PC-9 (cell line): ENCODE measurements around the gene TMEM221. TPM values are rescaled to one million over a fixed set of nuclear protein-coding genes. Genes with fewer than 3 reads are reported as not detected.

Source experiments
- BruUV-seq: library from RNA; stranded (reverse); fragments of 400-500 nt; replicated peaks from 2 replicates; lab custom pipeline; 2021; lab: Mats Ljungman, UMichigan
- CTCF ChIA-PET: fragments of 300-600 bp; sonication (Branson Sonifier 250); formaldehyde crosslinking; loops from one replicate; lab custom pipeline; 2022; ENCODE audit warnings: antibody characterized with exemption; lab: Charles Lee
- POLR2A ChIA-PET: fragments of 300-600 bp; sonication (Branson Sonifier 250); formaldehyde crosslinking; loops from one replicate; lab custom pipeline; 2022; ENCODE audit warnings: antibody characterized with exemption; ENCODE audit not compliant: unreplicated experiment; lab: Charles Lee
- DNase-seq, 2 experiments: peaks; one replicate each; pipeline versions ENCODE4 v3.0.0 to v3.0.0-alpha.2; 2015 to 2022; ENCODE audit warnings: mixed read lengths in 1 of 2
- H2AFZ ChIP-seq: fragments of 200-600 bp; sonication (generic); 2 replicates; pipeline ENCODE4 v1.8.1; 2017; ENCODE audit warnings: antibody characterized with exemption
- H3F3A ChIP-seq: fragments of 200-600 bp; sonication (generic); 2 replicates; pipeline ENCODE4 v1.8.1; 2017; ENCODE audit warnings: antibody characterized with exemption, mild to moderate bottlenecking, low read depth; ENCODE audit not compliant: insufficient read depth
- H3K27ac ChIP-seq: fragments of 200-600 bp; sonication (generic); 2 replicates; pipeline ENCODE4 v1.6.1; 2016; ENCODE audit warnings: mixed run types
- H3K27me3 ChIP-seq: fragments of 200-600 bp; sonication (generic); 2 replicates; pipeline ENCODE4 v1.6.1; 2016; ENCODE audit warnings: low read depth, mixed run types; ENCODE audit not compliant: insufficient read depth
- H3K36me3 ChIP-seq: fragments of 200-600 bp; sonication (generic); 2 replicates; pipeline ENCODE4 v1.6.1; 2016; ENCODE audit warnings: low read depth, mixed run types
- H3K4me1 ChIP-seq: fragments of 200-600 bp; sonication (generic); replicated peaks from 2 replicates; pipeline ENCODE4 v1.6.1; 2016; ENCODE audit warnings: mixed run types; ENCODE audit not compliant: insufficient read depth
- H3K4me2 ChIP-seq: fragments of 200-600 bp; sonication (generic); 2 replicates; pipeline ENCODE4 v1.6.1; 2017; ENCODE audit warnings: mixed run types
- H3K4me3 ChIP-seq: fragments of 200-600 bp; sonication (generic); 2 replicates; pipeline ENCODE4 v1.6.1; 2016; ENCODE audit warnings: mixed run types
- H3K79me2 ChIP-seq: fragments of 200-600 bp; sonication (generic); 2 replicates; pipeline ENCODE4 v1.6.1; 2017; ENCODE audit warnings: low read depth, mixed run types
- H3K9me2 ChIP-seq: fragments of 200-600 bp; sonication (generic); 2 replicates; pipeline ENCODE4 v1.8.1; 2017; ENCODE audit warnings: mild to moderate bottlenecking; ENCODE audit not compliant: insufficient read depth
- H3K9me3 ChIP-seq: fragments of 200-600 bp; sonication (generic); 2 replicates; pipeline ENCODE4 v1.8.1; 2016; ENCODE audit warnings: low read depth; ENCODE audit not compliant: insufficient read depth
- H4K20me1 ChIP-seq: fragments of 200-600 bp; sonication (generic); 2 replicates; pipeline ENCODE4 v1.8.1; 2017; ENCODE audit not compliant: insufficient read depth
- CTCF ChIP-seq: fragments of 200-600 bp; sonication (generic); conservative IDR thresholded peaks from 2 replicates; pipeline ENCODE4 v1.6.1; 2017; ENCODE audit warnings: mixed run types, antibody characterized with exemption, mild to moderate bottlenecking, moderate library complexity
- EZH2 ChIP-seq: fragments of 200-600 bp; sonication (generic); IDR thresholded peaks from 2 replicates; pipeline ENCODE4 v1.8.0; 2017; ENCODE audit warnings: antibody characterized with exemption, low read depth
- intact Hi-C: fragments of 100-400 bp; cut with micrococcal nuclease; formaldehyde crosslinking; loops from one replicate; pipeline ENCODE4 v1.10.0; 2022; ENCODE audit not compliant: unreplicated experiment
- total RNA-seq: library from RNA; stranded (reverse); gene quantifications from 2 replicates; pipeline ENCODE4 v1.2.3, GENCODE V29; 2021

The TMEM221 gene
- total RNA-seq, 1 experiment from 2014 or later = 2.0 TPM

- Histone ChIP-seq H3K9me3 (0 out of 2 replicates have a peak, but pooled peaks cover 4% of the 10 kb centered on the region), H3K27ac (no peak overlapping the region), H3K4me3 (no peak overlapping the region), H3K4me2 (no peak overlapping the region), H3K36me3 (no peaks in the 10 kb centered on the region), H3F3A (peaks cover 24% of the 10 kb centered on the region; the same call in 1 of the 2 replicates), H4K20me1 (no peaks in the 10 kb centered on the region), H3K27me3 (no peaks in the 10 kb centered on the region), H2AFZ (no peak overlapping the region), H3K4me1 (peaks cover 9% of the 10 kb centered on the region), H3K79me2 (no peaks in the 10 kb centered on the region), H3K9me2 (no peaks in the 10 kb centered on the region)
- DNase-seq = peak in 1 of 2 experiments; percentile 55
- ChIA-PET CTCF (interaction anchor here (0.6 to 0.8 kb wide), 4 partner anchors 81 to 312 kb away, joined by 3 to 11 read pairs (median 4); partner anchors contain the start of gene MRPL34), POLR2A (interaction anchor here (0.6 to 0.7 kb wide), 2 partner anchors 53 to 65 kb away, joined by 3 read pairs; no protein-coding TSS in a partner anchor)
- TF ChIP-seq EZH2 (no peak), CTCF (peak; percentile 97)
- intact Hi-C loops = loop anchor here (1.0 to 2.0 kb wide), 3 partner anchors 40 to 93 kb away; partner anchors contain the start of gene MRPL34
- BruUV-seq = no TSS peak
Observed at GRCh38 chr19:17385878-17386611, 62.4 kb downstream of the TMEM221 start.

Other genes with a start within 250 kb of the TMEM221 start
- gene USE1, start 233.3 kb downstream of the TMEM221 start, total RNA-seq = 19.8 and 22.5 TPM in 2 replicates
- gene OCEL1, start 222.4 kb downstream of the TMEM221 start, total RNA-seq = 30.6 and 34.5 TPM in 2 replicates
- gene NR2F6, start 202.7 kb downstream of the TMEM221 start, total RNA-seq = 90.8 and 112 TPM in 2 replicates
- gene USHBP1, start 183.9 kb downstream of the TMEM221 start, total RNA-seq = not detected in 2 replicates
- gene BABAM1, start 181.2 kb downstream of the TMEM221 start, total RNA-seq = 127 and 152 TPM in 2 replicates
- gene ANKLE1, start 166.8 kb downstream of the TMEM221 start, total RNA-seq = 0.65 and 1.2 TPM in 2 replicates
- gene ABHD8, start 145.2 kb downstream of the TMEM221 start, total RNA-seq = 32.2 and 37.5 TPM in 2 replicates
- 64.8 and 70.8 TPM in 2 replicates for gene MRPL34, start 142.8 kb downstream of the TMEM221 start, total RNA-seq
- 47.6 and 72.5 TPM in 2 replicates for gene DDA1, start 139.1 kb downstream of the TMEM221 start, total RNA-seq
- 11.4 and 15.1 TPM in 2 replicates for gene ANO8, start 113.8 kb downstream of the TMEM221 start, total RNA-seq
- gene GTPBP3, start 111.1 kb downstream of the TMEM221 start, total RNA-seq = 48.8 and 50.7 TPM in 2 replicates
- gene PLVAP, start 71.3 kb downstream of the TMEM221 start, total RNA-seq = not detected in 2 replicates
- gene CCDC194, start 54.5 kb downstream of the TMEM221 start, total RNA-seq = not detected in 2 replicates
- 2.7 and 3.3 TPM in 2 replicates for gene BST2, start 43.0 kb downstream of the TMEM221 start, total RNA-seq
- 58.1 and 80.0 TPM in 2 replicates for gene MVB12A, start 28.6 kb downstream of the TMEM221 start, total RNA-seq
- not detected in 2 replicates for gene NXNL1, start 12.3 kb upstream of the TMEM221 start, total RNA-seq
- 30.8 and 40.2 TPM in 2 replicates for gene SLC27A1, start 21.9 kb upstream of the TMEM221 start, total RNA-seq
- gene PGLS, start 63.0 kb upstream of the TMEM221 start, total RNA-seq = 175 and 290 TPM in 2 replicates
- 82.9 and 88.8 TPM in 2 replicates for gene COLGALT1, start 107.0 kb upstream of the TMEM221 start, total RNA-seq
- 0.17 and 0.20 TPM in 2 replicates for gene UNC13A, start 239.7 kb upstream of the TMEM221 start, total RNA-seq